Heart left ventricle (tissue), 16 donors: ENCODE data around the gene HFM1. TPM values are rescaled to one million over a fixed set of nuclear protein-coding genes. Genes with fewer than 3 reads are reported as not detected.
"Not testable (repeated sequence)": the region's sequence is repeated elsewhere in the genome, so short reads cannot be mapped to it uniquely, and the experiment has no call there.

ENCODE experiments used
- ATAC-seq, 4 donors: fragments of 200-7000 bp; cut with Tn5 transposase; one replicate each; pipeline ENCODE4 v1.9.1; 2020 to 2022; ENCODE audit warnings: moderate library complexity in 4 of 4, mild to moderate bottlenecking in 3 of 4, moderate number of reproducible peaks in 1 of 4
- DNase-seq, 5 donors: peaks; one replicate each; pipeline ENCODE4 v3.0.0-alpha.2; 2020
- H3K27ac ChIP-seq, 12 donors: fragments of 200-600 bp; sonication (generic) in 4 of 12; one replicate each; pipeline versions ENCODE4 v1.5.0 to v1.8.0; 2016 to 2022; ENCODE audit warnings: mild to moderate bottlenecking in 2 of 12
- H3K27me3 ChIP-seq, 9 donors: fragments of 200-600 bp; sonication (generic) in 2 of 9; one replicate each; pipeline versions ENCODE4 v1.5.1 to v1.8.0; 2016 to 2022; ENCODE audit warnings: mild to moderate bottlenecking in 3 of 9
- H3K36me3 ChIP-seq, 9 donors: fragments of 200-600 bp; sonication (generic) in 2 of 9; one replicate each; pipeline versions ENCODE4 v1.5.0 to v1.8.0; 2018 to 2022; ENCODE audit warnings: mild to moderate bottlenecking in 2 of 9
- H3K4me1 ChIP-seq, 12 donors: fragments of 200-600 bp; sonication (generic) in 4 of 12; one replicate each; pipeline versions ENCODE4 v1.5.0 to v1.8.0; 2016 to 2022; ENCODE audit warnings: mild to moderate bottlenecking in 3 of 12
- H3K4me3 ChIP-seq, 12 donors: fragments of 200-600 bp; sonication (generic) in 4 of 12; one replicate each; pipeline versions ENCODE4 v1.5.0 to v1.8.0; 2017 to 2022; ENCODE audit warnings: mild to moderate bottlenecking in 9 of 12, moderate library complexity in 4 of 12
- H3K9me3 ChIP-seq, 12 donors: fragments of 200-600 bp; sonication (generic) in 4 of 12; one replicate each; pipeline versions ENCODE4 v1.5.0 to v1.8.0; 2016 to 2022; ENCODE audit warnings: mild to moderate bottlenecking in 1 of 12
- CTCF ChIP-seq, 12 donors: fragments of 200-600 bp; sonication (generic) in 4 of 12; IDR thresholded peaks; one replicate each; pipeline versions ENCODE4 v1.5.0 to v1.8.0; 2018 to 2022; ENCODE audit warnings: antibody characterized with exemption in 12 of 12, mild to moderate bottlenecking in 5 of 12
- POLR2A ChIP-seq, 2 donors: fragments of 450-650 bp; IDR thresholded peaks; one replicate each; pipeline ENCODE4 v1.6.1; 2017; ENCODE audit warnings: antibody characterized with exemption in 2 of 2, mild to moderate bottlenecking in 2 of 2, moderate library complexity in 2 of 2
- WGBS, 4 donors: extraction: QIAGEN DNeasy Blood & Tissue Kit in 2 of 4; methylation state at CpG; one replicate each; pipeline versions ENCODE4 v1.1.5 to v1.1.7; 2013 to 2018; 5-methylcytosine and 5-hydroxymethylcytosine counted together
- intact Hi-C, 10 donors: fragments of 100-400 bp; cut with DNase I; formaldehyde crosslinking; loops; one replicate each; pipeline versions ENCODE4 v1.11.1 to v1.14.2; 2022
- polyA plus RNA-seq, 2 donors: library from polyadenylated mRNA; stranded (reverse); fragments of 200-250 nt; gene quantifications; one replicate each; pipeline ENCODE4 v1.2.3, GENCODE V29; 2013
- total RNA-seq, 9 donors: library from RNA; depleted of rRNA in 2 of 9; stranded (reverse); fragments of >200 nt in 2 of 9; fragmentation: NEBNext Ultra II Directional in 3 of 9; extraction: Animal tissue kit (Norgen Biotek cat#: 25700) in 3 of 9; gene quantifications; one replicate each; pipeline versions ENCODE4 v1.1.0 to v1.2.4, GENCODE V29; 2016 to 2023
- donor health status: ischemic (EF 13 %, LVEDD 7.1; RV severe dilation, severe dysfunction).
- donor health status: healthy with polysubstance abuse.
- donor health status: DM: no; HTN: yes; CAD: no.
- donor health status: DM: no; HTN: no; CAD: no.
- donor health status: ischemic (EF 25% LVEDD 6.9; RV normal size, moderate dysfunction).
- donor health status: ischemic (EF 25% LVEDD 5.7; RV mildly dilated, moderate dysfunction).
- donor health status: healthy.
- donor health status: DM: yes; HTN: yes; CAD: no.
- donor health status: ischemic (EF 35%, LVEDD 5.7; RV mildly dilated, moderate dysfunction).
- donor health status: nonischemic (EF 11% LVEDD 7.7; RV severe dilation, severe dysfunction).
- donor health status: DM: yes; HTN: yes; CAD: no.
- donor health status: PGD.
- donor health status: ischemic (EF 29% LVEDD 5.4; RV normal size, mild dysfunction).
- donor health status: nonischemic (EF 23%, LVEDD 6.1; RV moderate dilation, normal function).

The HFM1 gene
- total and polyA plus RNA-seq, 11 donors = 0.17 to 5.8 (median 2.3) TPM

GRCh38 chr1:91383456-91383855 lies 21.2 kb downstream of the HFM1 start:
- H3K27me3 ChIP-seq = no peaks in the 10 kb centered on the region
- no peaks in the 10 kb centered on the region for H3K4me1 ChIP-seq
- TF ChIP-seq CTCF (IDR thresholded peaks at IDR 0.05) = no peak
- no peak for TF ChIP-seq POLR2A (IDR thresholded peaks at IDR 0.05)
- DNase-seq (no peak), ATAC-seq (no peak)
- no peak overlapping the region for H3K4me3 ChIP-seq
- H3K9me3 ChIP-seq = no peaks in the 10 kb centered on the region
- no peaks in the 10 kb centered on the region for H3K36me3 ChIP-seq
- intact Hi-C loops = no loop called here
- H3K27ac ChIP-seq = no peak overlapping the region
- 83 to 89% (median 86%) methylated on average over 2 of the region's 2 CpGs for WGBS, 4 donors

GRCh38 chr1:91381844-91382243 lies 22.8 kb downstream of the HFM1 start:
- no peaks in the 10 kb centered on the region for H3K36me3 ChIP-seq
- TF ChIP-seq CTCF (IDR thresholded peaks at IDR 0.05) (no peak), POLR2A (IDR thresholded peaks at IDR 0.05) (no peak)
- H3K4me3 ChIP-seq = no peak overlapping the region
- DNase-seq (no peak), ATAC-seq (no peak)
- intact Hi-C loops = no loop called here
- H3K4me1 ChIP-seq = no peaks in the 10 kb centered on the region
- H3K27ac ChIP-seq = no peak overlapping the region
- 62 to 73% (median 71%) methylated on average over 3 of the region's 3 CpGs for WGBS, 4 donors
- no peaks in the 10 kb centered on the region for H3K9me3 ChIP-seq
- H3K27me3 ChIP-seq = no peaks in the 10 kb centered on the region

- Histone ChIP-seq H3K4me3 (no peak overlapping the region), H3K9me3 (no peaks in the 10 kb centered on the region), H3K4me1 (no peaks in the 10 kb centered on the region), H3K27ac (no peak overlapping the region), H3K36me3 (peaks cover 0 to 14% (median 0%) of the 10 kb centered on the region in 9 donors), H3K27me3 (no peaks in the 10 kb centered on the region)
- intact Hi-C loops = no loop called here
- TF ChIP-seq POLR2A (IDR thresholded peaks at IDR 0.05) (no peak), CTCF (IDR thresholded peaks at IDR 0.05) (no peak)
- no peak for ATAC-seq
- WGBS, 4 donors = 80 to 94% (median 90%) methylated on average over 1 of the region's 1 CpG
- no peak for DNase-seq
These were observed 30.6 kb downstream of the HFM1 start for GRCh38 chr1:91374086-91374485.

- DNase-seq, H3K4me1 ChIP-seq, H3K27me3 ChIP-seq, H3K27ac ChIP-seq, H3K4me3 ChIP-seq, intact Hi-C loops, H3K9me3 ChIP-seq, ATAC-seq: not testable (repeated sequence)
- H3K36me3 ChIP-seq = peaks cover 0 to 14% (median 0%) of the 10 kb centered on the region in 9 donors
- WGBS, 4 donors = 93 to 98% (median 96%) methylated on average over 3 of the region's 3 CpGs
These were observed 32.4 kb downstream of the HFM1 start for GRCh38 chr1:91372230-91372629.

GRCh38 chr1:91349524-91349923 lies 55.1 kb downstream of the HFM1 start:
- intact Hi-C loops = no loop called here
- 90 to 95% (median 94%) methylated on average over 2 of the region's 2 CpGs for WGBS, 4 donors
- ATAC-seq = no peak

More at GRCh38 chr1:91349524-91349923, 55.1 kb downstream of the HFM1 start:
- H3K4me3 ChIP-seq = no peak overlapping the region
- TF ChIP-seq POLR2A (IDR thresholded peaks at IDR 0.05) (no peak), CTCF (IDR thresholded peaks at IDR 0.05) (no peak)
- no peaks in the 10 kb centered on the region for H3K4me1 ChIP-seq
- peaks cover 0 to 17% (median 8%) of the 10 kb centered on the region in 12 donors for H3K9me3 ChIP-seq
- peaks cover 0 to 12% (median 0%) of the 10 kb centered on the region in 9 donors for H3K36me3 ChIP-seq
- no peaks in the 10 kb centered on the region for H3K27me3 ChIP-seq
- DNase-seq = no peak
- no peak overlapping the region for H3K27ac ChIP-seq
